IPS-18a (cell line): ENCODE results near the gene SSR2.
"Not testable (repeated sequence)": the region's sequence is repeated elsewhere in the genome, so short reads cannot be mapped to it uniquely, and the experiment has no call there.

Source experiments
- H3K27ac ChIP-seq: one replicate; pipeline ENCODE4 v1.5.1; 2013; ENCODE audit warnings: low read length
- H3K27me3 ChIP-seq: one replicate; pipeline ENCODE4 v1.6.1; 2013; ENCODE audit warnings: mild to moderate bottlenecking, low read length; ENCODE audit not compliant: control insufficient read depth, insufficient read depth
- H3K36me3 ChIP-seq: one replicate; pipeline ENCODE4 v1.6.1; 2013; ENCODE audit warnings: low read depth, low read length; ENCODE audit not compliant: control insufficient read depth
- H3K4me1 ChIP-seq: one replicate; pipeline ENCODE4 v1.6.1; 2013; ENCODE audit warnings: low read depth, low read length; ENCODE audit not compliant: control insufficient read depth
- H3K4me3 ChIP-seq: one replicate; pipeline ENCODE4 v1.5.1; 2013; ENCODE audit warnings: low read length
- H3K9ac ChIP-seq: one replicate; pipeline ENCODE4 v1.6.1; 2013; ENCODE audit warnings: mild to moderate bottlenecking, low read length, moderate library complexity
- H3K9me3 ChIP-seq: one replicate; pipeline ENCODE4 v1.6.1; 2013; ENCODE audit warnings: low read depth, low read length; ENCODE audit not compliant: control insufficient read depth

SSR2 gene

DNA sequence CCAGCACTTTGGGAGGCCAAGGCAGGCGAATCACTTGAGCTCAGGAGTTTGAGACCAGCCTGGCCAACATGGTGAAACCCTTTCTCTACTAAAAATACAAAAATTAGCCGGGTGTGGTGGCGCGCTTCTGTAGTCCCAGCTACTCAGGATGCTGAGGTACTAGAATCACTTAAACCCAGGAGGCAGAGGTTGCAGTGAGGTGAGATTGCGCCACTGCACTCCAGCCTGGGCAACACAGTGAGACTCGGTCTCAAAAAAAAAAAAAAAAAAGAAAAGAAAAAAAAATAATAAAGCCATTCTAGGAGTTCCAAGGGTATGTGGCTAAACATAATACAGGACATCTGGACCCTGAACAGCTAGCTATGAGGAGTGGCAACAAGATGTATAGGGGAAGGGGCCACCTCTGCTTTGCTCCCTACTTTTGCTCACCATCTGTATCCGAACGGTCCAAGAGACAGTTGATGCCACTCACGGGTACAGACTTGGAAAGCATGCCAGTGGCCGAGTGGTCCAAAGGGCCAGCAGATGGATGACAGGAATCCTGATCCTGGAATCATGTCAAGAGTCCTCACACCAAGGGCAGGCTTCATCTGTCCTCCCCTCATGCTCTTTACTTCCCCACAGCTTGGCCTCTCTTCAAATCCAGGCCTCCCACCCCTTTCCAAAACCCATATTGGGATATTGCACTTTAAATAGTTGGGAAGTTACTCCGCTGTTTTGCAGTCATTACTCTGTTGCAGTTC is 35.7 kb downstream of the SSR2 start:
- H3K27ac ChIP-seq, H3K4me3 ChIP-seq, H3K27me3 ChIP-seq, H3K9me3 ChIP-seq, H3K9ac ChIP-seq, H3K36me3 ChIP-seq: not testable (repeated sequence)
- peaks cover 23% of the 10 kb centered on the region for H3K4me1 ChIP-seq

DNA sequence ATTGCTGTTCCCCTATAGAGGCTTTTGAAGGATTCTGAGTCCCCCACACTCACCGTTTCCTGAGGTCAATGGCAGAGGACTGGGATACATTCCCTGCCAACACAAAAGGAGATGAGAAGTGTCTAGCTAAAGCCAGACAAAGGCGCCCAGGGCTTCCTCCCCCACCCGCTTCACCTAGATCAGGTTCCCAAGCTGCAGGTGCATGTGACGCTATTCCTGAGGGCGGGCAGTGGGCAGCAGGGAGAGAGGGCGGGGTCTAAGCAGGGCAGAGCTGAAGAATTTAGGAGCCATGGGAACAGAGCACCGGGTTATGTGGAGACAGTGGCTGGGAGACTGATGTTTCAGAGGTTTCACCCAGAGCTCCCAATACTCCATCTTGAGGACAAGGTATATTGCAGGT is 36.4 kb downstream of the SSR2 start:
- peaks cover 30% of the 10 kb centered on the region for H3K4me1 ChIP-seq
- no peak overlapping the region for H3K9ac ChIP-seq
- H3K27ac ChIP-seq: peak overlapping the region; percentile 25

GRCh38 chr1:155983191-155984024 is 37.3 kb downstream of the SSR2 start:
- H3K36me3 ChIP-seq: no peaks in the 10 kb centered on the region
- H3K27me3 ChIP-seq: no peaks in the 10 kb centered on the region
- no peak overlapping the region for H3K9ac ChIP-seq
- H3K4me3 ChIP-seq: peak overlapping the region; percentile 38
- peaks cover 30% of the 10 kb centered on the region for H3K4me1 ChIP-seq
- no peaks in the 10 kb centered on the region for H3K9me3 ChIP-seq
- peak overlapping the region; percentile 25 for H3K27ac ChIP-seq

More for the DNA sequence above, 36.4 kb downstream of the SSR2 start:
- H3K27me3 ChIP-seq: no peaks in the 10 kb centered on the region
- H3K36me3 ChIP-seq: no peaks in the 10 kb centered on the region
- H3K9me3 ChIP-seq: no peaks in the 10 kb centered on the region
- H3K4me3 ChIP-seq: peak overlapping the region; percentile 38

DNA sequence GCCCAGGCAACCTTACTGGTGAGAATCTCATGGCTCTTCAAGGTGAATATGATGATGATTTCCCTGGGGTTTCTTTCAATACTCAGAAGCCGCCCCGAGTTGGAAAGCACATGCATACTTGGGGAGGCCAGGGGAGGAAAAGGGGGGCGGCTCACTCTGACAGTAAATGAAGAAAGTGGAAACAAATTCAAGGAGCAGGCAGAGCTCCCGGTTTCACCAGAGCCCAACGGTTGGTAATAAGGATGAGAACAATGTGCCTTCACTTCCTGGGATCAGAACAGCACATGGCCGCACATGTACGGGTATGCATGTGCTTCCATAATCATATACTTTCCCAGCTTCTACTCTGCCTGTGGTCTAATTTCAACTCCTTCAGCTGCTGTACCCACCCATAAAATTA is 38.6 kb downstream of the SSR2 start:
- H3K4me1 ChIP-seq: peaks cover 31% of the 10 kb centered on the region
- H3K27me3 ChIP-seq: no peaks in the 10 kb centered on the region
- no peaks in the 10 kb centered on the region for H3K9me3 ChIP-seq
- no peak overlapping the region for H3K4me3 ChIP-seq
- no peak overlapping the region for H3K27ac ChIP-seq
- no peak overlapping the region for H3K9ac ChIP-seq
- H3K36me3 ChIP-seq: no peaks in the 10 kb centered on the region

DNA sequence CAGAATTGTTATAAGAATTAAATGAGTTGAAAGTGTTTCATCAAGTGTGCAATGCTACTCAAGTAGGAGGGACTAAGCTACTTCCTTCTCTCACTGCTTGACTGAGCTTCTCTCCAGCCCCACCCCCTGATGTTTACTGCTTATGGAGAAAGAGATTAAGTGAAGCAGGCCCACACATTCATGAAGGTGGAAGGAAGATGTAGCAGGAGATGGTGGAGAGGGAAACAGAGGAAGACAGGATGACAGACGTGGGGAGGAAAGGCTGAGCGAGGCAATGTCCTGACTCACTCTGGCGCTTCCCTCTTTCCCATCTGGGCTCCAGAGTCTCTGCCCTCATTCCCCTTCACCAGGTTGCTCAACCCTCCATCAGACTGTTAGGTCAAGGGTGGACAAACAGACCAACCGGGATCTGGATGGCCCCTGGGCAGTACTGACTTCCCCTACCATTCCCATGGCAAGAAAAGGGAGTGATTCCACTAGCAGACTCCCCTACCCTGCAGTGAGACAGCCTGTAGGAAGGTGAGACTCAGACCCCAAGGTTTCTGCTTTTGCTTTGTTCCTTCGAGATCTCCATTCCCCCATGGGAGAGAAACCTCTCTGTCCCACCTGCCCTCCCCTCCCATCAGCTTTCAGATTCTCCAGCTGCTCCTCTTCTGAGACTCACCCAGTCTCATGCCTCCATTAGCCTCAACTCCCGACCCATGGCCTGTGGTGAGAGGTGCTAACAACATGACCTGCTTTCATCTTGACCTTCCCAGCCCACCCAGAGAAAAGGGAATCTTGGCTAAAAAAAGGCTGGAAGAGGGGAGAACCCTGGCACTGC is 39.3 kb downstream of the SSR2 start:
- Histone ChIP-seq H3K4me1 (peaks cover 36% of the 10 kb centered on the region), H3K36me3 (no peaks in the 10 kb centered on the region), H3K4me3 (no peak overlapping the region), H3K27me3 (no peaks in the 10 kb centered on the region), H3K27ac (no peak overlapping the region), H3K9me3 (no peaks in the 10 kb centered on the region), H3K9ac (no peak overlapping the region)

- Histone ChIP-seq H3K27ac (peak overlapping the region; percentile 73), H3K4me1 (peaks cover 47% of the 10 kb centered on the region), H3K4me3 (peak overlapping the region; percentile 70)
Observed at GRCh38 chr1:155979597-155980343, 41.0 kb downstream of the SSR2 start.

GRCh38 chr1:155978973-155979429 is 41.8 kb downstream of the SSR2 start:
- Histone ChIP-seq H3K36me3 (no peaks in the 10 kb centered on the region), H3K4me1 (peaks cover 52% of the 10 kb centered on the region), H3K9me3 (no peaks in the 10 kb centered on the region), H3K4me3 (peak overlapping the region; percentile 70), H3K9ac (peak overlapping the region; percentile 88), H3K27me3 (no peaks in the 10 kb centered on the region), H3K27ac (peak overlapping the region; percentile 73)

More at GRCh38 chr1:155979597-155980343, 41.0 kb downstream of the SSR2 start:
- no peaks in the 10 kb centered on the region for H3K36me3 ChIP-seq
- H3K9me3 ChIP-seq: no peaks in the 10 kb centered on the region
- peak overlapping the region; percentile 88 for H3K9ac ChIP-seq
- H3K27me3 ChIP-seq: no peaks in the 10 kb centered on the region

- H3K27me3 ChIP-seq: no peaks in the 10 kb centered on the region
- peak within 1 kb of the TSS; percentile 73 for H3K27ac ChIP-seq
- H3K36me3 ChIP-seq: no peaks in the 10 kb centered on the region
- no peaks in the 10 kb centered on the region for H3K9me3 ChIP-seq
- H3K9ac ChIP-seq: peak within 1 kb of the TSS; percentile 88
- peaks cover 47% of the 10 kb centered on the region for H3K4me1 ChIP-seq
- peak within 1 kb of the TSS; percentile 70 for H3K4me3 ChIP-seq
Observed at GRCh38 chr1:155978325-155978972, 42.3 kb downstream of the SSR2 start, which contains the start of gene ARHGEF2. Gene ARHGEF2 (minus strand): TSS chr1:155978547. CDS start chr1:155978427, 120 bp downstream.

DNA sequence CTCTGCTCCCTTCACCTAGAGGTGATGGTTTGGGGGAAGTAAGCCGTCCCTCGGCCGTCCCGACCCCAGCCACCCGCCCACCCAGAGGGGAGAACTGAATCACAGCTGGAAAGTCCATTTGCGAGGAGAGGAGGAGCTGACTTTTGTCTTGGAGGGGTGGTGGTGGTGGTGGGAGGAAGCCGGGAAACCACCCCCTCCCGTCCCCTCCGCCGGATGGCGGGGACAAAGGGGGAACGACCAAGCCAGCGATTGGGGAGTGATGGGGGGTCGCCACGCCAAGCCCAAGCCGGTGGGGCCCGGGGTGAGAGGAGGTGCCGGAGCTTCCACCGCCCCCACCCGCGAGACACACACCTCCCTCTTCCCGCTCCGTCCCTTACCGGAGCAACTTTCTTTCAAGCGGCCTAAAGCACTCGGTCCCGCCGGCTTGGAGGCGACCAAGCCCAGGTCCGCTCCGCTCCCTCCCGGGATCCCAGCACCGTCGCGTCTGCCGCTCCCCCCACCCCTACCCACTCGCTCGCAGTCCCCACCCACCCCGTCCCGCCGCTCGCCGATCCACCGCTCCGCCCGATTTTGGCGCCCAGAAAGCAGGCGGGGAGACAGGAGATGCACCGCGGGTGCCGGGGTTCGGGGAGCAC is 42.9 kb downstream of the SSR2 start:
- Histone ChIP-seq H3K4me1 (peaks cover 43% of the 10 kb centered on the region), H3K9ac (peak overlapping the region; percentile 88), H3K36me3 (no peaks in the 10 kb centered on the region), H3K4me3 (peak overlapping the region; percentile 70), H3K27me3 (no peaks in the 10 kb centered on the region), H3K27ac (peak overlapping the region; percentile 57), H3K9me3 (no peaks in the 10 kb centered on the region)
